Measurements from ENCODE around the gene APOBEC3G.

DNA sequence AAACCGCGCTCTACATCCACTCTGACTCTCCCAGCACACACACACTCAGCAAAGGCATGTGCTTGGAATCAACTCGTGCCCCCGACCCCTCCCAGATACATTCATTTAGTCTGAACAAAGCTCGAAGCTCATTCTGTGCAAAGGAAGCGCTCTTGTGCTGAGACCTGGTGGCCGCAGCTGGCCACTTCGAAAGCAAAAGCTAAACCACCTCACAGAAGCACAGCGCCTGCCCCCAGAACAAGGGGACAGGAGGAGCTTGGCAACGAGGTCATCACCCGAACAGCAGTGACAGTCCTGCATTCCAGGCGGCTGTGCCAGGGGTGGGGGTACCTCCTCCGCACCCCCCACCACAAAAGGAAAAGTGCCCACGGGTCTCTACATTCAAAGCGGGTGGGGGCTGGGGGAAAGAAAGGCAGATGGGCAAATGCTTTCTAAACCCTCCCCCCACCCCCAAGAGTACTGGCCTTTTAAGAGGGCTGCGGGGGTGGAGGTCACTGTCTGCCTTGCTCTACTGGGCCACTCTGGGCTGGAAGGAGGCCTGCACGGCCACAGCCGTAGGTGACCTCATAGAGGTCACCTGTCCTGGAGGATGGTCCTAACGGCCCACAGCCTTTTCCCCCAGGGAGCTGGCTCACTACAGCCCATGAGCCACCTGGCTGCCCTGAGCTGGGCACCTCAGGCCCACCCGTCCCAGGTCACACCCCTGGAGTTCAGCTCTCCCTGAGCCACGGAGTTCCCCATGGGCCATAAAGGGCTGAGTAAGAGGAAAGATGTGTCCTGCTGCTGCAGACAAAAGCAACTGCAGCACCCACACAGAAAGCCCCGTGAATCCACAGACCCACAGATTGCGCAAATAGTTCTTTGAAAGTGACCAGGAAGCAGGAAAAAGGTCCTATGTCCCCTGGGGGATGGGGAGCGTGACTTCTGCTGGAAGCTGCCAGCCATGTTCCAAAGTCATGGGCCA, 54.1 kb downstream of the APOBEC3G start:
- TF ChIP-seq CTCF (IDR thresholded peaks at IDR 0.05), result no peak
- no peak for TF ChIP-seq EP300 (IDR thresholded peaks at IDR 0.05)
- TF ChIP-seq POLR2A (IDR thresholded peaks at IDR 0.05; ENCODE audit: low read depth), result no peak
- no peak for TF ChIP-seq POLR2AphosphoS5 (IDR thresholded peaks at IDR 0.05)

Measured in esophagus muscularis mucosa (tissue), 4 donors.